HG03108 (cell line): ENCODE measurements around the gene RFTN1.

Experiments used
- ATAC-seq: cut with Tn5 transposase; IDR thresholded peaks from one replicate; pipeline ENCODE4 v1.9.1; 2021; ENCODE audit warnings: moderate library complexity; ENCODE audit not compliant: unreplicated experiment

The RFTN1 gene

GRCh38 chr3:16383864-16384263, 129.6 kb downstream of the RFTN1 start:
- ATAC-seq: no peak

GRCh38 chr3:16382845-16383244, 130.7 kb downstream of the RFTN1 start:
- peak; percentile 48 for ATAC-seq

- no peak for ATAC-seq
These were observed 132.1 kb downstream of the RFTN1 start for GRCh38 chr3:16381426-16381825.

- ATAC-seq: no peak
These were observed 133.1 kb downstream of the RFTN1 start for GRCh38 chr3:16380421-16380820.

- ATAC-seq: no peak
These were observed 133.7 kb downstream of the RFTN1 start for GRCh38 chr3:16379838-16380237.

GRCh38 chr3:16378920-16379319, 134.6 kb downstream of the RFTN1 start:
- peak; percentile 31 for ATAC-seq

- no peak for ATAC-seq
These were observed 135.1 kb downstream of the RFTN1 start for GRCh38 chr3:16378415-16378814.

GRCh38 chr3:16377847-16378302, 135.6 kb downstream of the RFTN1 start:
- no peak for ATAC-seq

GRCh38 chr3:16377196-16377595, 136.3 kb downstream of the RFTN1 start:
- ATAC-seq: no peak

- ATAC-seq: no peak
These were observed 137.6 kb downstream of the RFTN1 start for GRCh38 chr3:16375891-16376290.

GRCh38 chr3:16374935-16375245, 138.6 kb downstream of the RFTN1 start:
- ATAC-seq: no peak

- ATAC-seq: peak; percentile 27
These were observed 139.2 kb downstream of the RFTN1 start for GRCh38 chr3:16374047-16374934.

GRCh38 chr3:16373341-16373946, 140.1 kb downstream of the RFTN1 start:
- ATAC-seq: no peak

GRCh38 chr3:16372362-16373292, 140.9 kb downstream of the RFTN1 start:
- ATAC-seq: no peak

- peak; percentile 24 for ATAC-seq
These were observed 142.4 kb downstream of the RFTN1 start for GRCh38 chr3:16370872-16371740.

- no peak for ATAC-seq
These were observed 143.0 kb downstream of the RFTN1 start for GRCh38 chr3:16370503-16370871.

- ATAC-seq: no peak
These were observed 143.6 kb downstream of the RFTN1 start for GRCh38 chr3:16369885-16370284.

GRCh38 chr3:16369276-16369675, 144.2 kb downstream of the RFTN1 start:
- no peak for ATAC-seq

- no peak for ATAC-seq
These were observed 146.9 kb downstream of the RFTN1 start for GRCh38 chr3:16366581-16366980.

- ATAC-seq: no peak
These were observed 147.9 kb downstream of the RFTN1 start for GRCh38 chr3:16365491-16366128.
